PC-3 (cell line): ENCODE results near the gene GPR137B.

Experiments used
- EZH2 ChIP-seq: fragments of 300-600 bp; sonication (generic); IDR thresholded peaks from one replicate; pipeline ENCODE4 v1.6.1; 2017; ENCODE audit warnings: antibody characterized with exemption, mild to moderate bottlenecking, low read length; ENCODE audit not compliant: unreplicated experiment
- EZH2phosphoT487 ChIP-seq: fragments of 300-600 bp; sonication (generic); IDR thresholded peaks from 2 replicates; pipeline ENCODE4 v1.6.1; 2018; ENCODE audit warnings: mild to moderate bottlenecking, antibody characterized with exemption, low read length, borderline replicate concordance
- TF ChIP-seq, protein P1 (sequence below): fragments of 300-600 bp; sonication (generic); conservative IDR thresholded peaks from 2 replicates; pipeline ENCODE4 v1.5.1; 2017; ENCODE audit warnings: antibody characterized with exemption, low read depth, mild to moderate bottlenecking, low read length

DNA sequence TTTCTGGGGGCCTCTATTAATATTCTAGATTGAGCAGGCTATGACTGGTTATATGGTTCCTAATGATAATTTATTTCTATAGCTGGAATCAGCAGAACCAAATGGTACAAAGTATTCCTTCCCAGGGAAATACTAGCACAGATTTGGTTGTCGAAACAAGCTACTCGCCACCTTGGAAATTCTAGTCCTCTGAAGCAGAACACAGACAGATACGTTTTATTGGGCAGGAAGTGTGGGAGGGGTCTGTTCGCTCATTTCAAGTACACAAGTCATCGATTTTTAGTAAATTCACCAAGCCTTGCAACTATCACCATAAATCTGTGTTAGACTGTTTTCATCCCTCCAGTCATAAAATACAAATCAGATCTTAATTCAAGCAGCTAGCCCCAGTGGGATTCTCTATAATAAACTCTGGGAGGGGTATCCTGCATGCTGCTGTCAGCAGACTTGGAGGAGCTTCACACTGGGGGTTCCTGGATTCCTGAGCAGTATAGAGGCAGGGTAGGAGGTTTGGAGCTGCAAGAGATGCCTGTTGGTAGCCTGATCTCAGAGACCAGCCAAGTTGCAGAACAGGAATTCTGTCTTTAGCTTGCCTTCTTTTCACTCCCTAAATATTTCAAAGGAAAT lies 9.8 kb upstream of the GPR137B start:
- TF ChIP-seq, protein P1, sequence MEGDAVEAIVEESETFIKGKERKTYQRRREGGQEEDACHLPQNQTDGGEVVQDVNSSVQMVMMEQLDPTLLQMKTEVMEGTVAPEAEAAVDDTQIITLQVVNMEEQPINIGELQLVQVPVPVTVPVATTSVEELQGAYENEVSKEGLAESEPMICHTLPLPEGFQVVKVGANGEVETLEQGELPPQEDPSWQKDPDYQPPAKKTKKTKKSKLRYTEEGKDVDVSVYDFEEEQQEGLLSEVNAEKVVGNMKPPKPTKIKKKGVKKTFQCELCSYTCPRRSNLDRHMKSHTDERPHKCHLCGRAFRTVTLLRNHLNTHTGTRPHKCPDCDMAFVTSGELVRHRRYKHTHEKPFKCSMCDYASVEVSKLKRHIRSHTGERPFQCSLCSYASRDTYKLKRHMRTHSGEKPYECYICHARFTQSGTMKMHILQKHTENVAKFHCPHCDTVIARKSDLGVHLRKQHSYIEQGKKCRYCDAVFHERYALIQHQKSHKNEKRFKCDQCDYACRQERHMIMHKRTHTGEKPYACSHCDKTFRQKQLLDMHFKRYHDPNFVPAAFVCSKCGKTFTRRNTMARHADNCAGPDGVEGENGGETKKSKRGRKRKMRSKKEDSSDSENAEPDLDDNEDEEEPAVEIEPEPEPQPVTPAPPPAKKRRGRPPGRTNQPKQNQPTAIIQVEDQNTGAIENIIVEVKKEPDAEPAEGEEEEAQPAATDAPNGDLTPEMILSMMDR, result no peak
- TF ChIP-seq EZH2, result no peak
- TF ChIP-seq EZH2phosphoT487, result no peak
